Progenitor cell of endocrine pancreas (in vitro differentiated cells): ENCODE results near the gene POLR3K. TPM values are rescaled to one million over a fixed set of nuclear protein-coding genes. Genes with fewer than 3 reads are reported as not detected.
"Not testable (repeated sequence)": the region's sequence is repeated elsewhere in the genome, so short reads cannot be mapped to it uniquely, and the experiment has no call there.

Experiments
- DNase-seq: peaks from one replicate; pipeline ENCODE4 v3.0.0; 2021; ENCODE audit warnings: low spot score; ENCODE audit not compliant: unreplicated experiment
- H3K27ac Mint-ChIP-seq: 2 replicates; pipeline ENCODE4 v1.8.0; 2021; ENCODE audit warnings: mild to moderate bottlenecking, moderate library complexity, mixed read lengths
- H3K27me3 Mint-ChIP-seq: 2 replicates; pipeline ENCODE4 v1.8.0; 2021; ENCODE audit warnings: mixed read lengths
- H3K36me3 Mint-ChIP-seq: 2 replicates; pipeline ENCODE4 v1.8.0; 2022; ENCODE audit warnings: mixed read lengths; ENCODE audit not compliant: insufficient read depth
- H3K4me1 Mint-ChIP-seq: 2 replicates; pipeline ENCODE4 v1.8.0; 2021; ENCODE audit warnings: low read depth, mixed read lengths
- H3K4me3 Mint-ChIP-seq: 2 replicates; pipeline ENCODE4 v1.8.0; 2021; ENCODE audit warnings: low read depth, mild to moderate bottlenecking, moderate library complexity, mixed read lengths
- H3K9me3 Mint-ChIP-seq: 2 replicates; pipeline ENCODE4 v1.8.0; 2021; ENCODE audit warnings: low read depth, mixed read lengths
- total RNA-seq: library from RNA; stranded (reverse); gene quantifications from 2 replicates; pipeline ENCODE4 v1.2.1, GENCODE V29; 2021
- TF ChIP-seq, protein P1 (sequence below): fragments of 200-600 bp; sonication (generic); IDR thresholded peaks from one replicate; pipeline ENCODE4 v1.5.0; 2021; ENCODE audit warnings: antibody characterized with exemption, mild to moderate bottlenecking; ENCODE audit not compliant: unreplicated experiment

Gene POLR3K
- total RNA-seq, 1 donor from 2014 or later = 11.1 TPM

DNA sequence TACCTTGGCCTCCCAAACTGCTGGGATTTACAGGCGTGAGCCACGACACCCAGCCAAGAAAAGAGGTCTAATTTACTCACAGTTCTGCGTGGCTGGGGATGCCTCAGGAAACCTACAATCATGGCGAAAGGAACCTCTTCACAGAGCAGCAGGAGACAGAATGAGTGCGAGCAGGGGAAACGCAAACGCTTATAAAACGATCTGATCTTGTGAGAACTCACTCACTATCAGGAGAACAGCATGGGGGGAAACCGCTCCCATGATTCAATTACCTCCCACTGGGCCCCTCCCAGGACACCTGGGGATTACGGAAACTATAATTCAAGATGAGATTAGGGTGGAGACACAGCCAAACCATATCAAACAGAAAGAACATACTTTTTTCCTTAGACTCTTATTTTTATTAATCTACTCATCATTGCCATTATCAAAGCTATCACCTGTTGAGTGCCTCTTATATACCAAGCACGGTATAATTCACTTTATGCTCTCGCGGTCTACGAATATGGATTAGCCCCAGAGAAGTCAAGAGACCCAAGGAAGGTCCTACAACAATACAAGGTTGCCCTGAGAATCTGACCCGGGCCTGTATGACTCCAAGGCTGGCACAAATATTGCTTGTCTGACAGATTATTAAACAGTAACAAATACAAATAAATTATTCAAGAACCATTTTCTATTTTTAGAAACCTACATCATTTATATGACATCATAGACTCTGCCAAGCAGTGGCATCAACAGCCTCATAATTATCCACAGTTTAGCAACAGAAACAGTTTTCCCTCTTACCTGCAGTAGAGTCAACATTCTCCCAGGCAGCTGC, 2.4 kb downstream of the POLR3K start:
- DNase-seq = no peak
- H3K9me3 Mint-ChIP-seq = no peaks in the 10 kb centered on the region
- no peak overlapping the region for H3K27ac Mint-ChIP-seq
- TF ChIP-seq, protein P1, sequence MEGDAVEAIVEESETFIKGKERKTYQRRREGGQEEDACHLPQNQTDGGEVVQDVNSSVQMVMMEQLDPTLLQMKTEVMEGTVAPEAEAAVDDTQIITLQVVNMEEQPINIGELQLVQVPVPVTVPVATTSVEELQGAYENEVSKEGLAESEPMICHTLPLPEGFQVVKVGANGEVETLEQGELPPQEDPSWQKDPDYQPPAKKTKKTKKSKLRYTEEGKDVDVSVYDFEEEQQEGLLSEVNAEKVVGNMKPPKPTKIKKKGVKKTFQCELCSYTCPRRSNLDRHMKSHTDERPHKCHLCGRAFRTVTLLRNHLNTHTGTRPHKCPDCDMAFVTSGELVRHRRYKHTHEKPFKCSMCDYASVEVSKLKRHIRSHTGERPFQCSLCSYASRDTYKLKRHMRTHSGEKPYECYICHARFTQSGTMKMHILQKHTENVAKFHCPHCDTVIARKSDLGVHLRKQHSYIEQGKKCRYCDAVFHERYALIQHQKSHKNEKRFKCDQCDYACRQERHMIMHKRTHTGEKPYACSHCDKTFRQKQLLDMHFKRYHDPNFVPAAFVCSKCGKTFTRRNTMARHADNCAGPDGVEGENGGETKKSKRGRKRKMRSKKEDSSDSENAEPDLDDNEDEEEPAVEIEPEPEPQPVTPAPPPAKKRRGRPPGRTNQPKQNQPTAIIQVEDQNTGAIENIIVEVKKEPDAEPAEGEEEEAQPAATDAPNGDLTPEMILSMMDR = no peak
- H3K4me1 Mint-ChIP-seq = peaks cover 6% of the 10 kb centered on the region
- no peaks in the 10 kb centered on the region for H3K27me3 Mint-ChIP-seq
- peak overlapping the region; percentile 46 for H3K4me3 Mint-ChIP-seq
- peaks cover 15% of the 10 kb centered on the region for H3K36me3 Mint-ChIP-seq

DNA sequence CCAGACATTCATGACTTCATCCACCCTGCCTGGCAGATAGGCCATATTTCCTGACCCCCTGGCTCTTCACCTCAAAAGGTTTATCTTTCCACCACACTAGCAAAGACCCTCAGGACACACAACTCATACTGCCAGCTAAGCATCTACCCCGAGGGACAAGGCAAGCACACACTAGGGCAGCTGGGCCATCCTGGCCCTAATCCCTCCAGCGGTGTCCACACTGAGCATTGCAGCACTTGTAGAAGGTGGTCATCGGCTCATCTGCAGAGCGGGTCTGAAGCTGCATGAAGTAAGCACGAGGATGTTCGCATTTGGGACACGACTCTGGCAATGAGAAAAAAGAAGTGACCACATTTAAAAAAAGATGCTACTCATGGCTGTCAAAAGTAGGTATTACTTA, 6.2 kb downstream of the POLR3K start:
- H3K4me1 Mint-ChIP-seq = peaks cover 24% of the 10 kb centered on the region
- H3K36me3 Mint-ChIP-seq = peaks cover 33% of the 10 kb centered on the region
- TF ChIP-seq, protein P1 = no peak
- H3K27ac Mint-ChIP-seq = no peak overlapping the region
- H3K27me3 Mint-ChIP-seq = no peaks in the 10 kb centered on the region
- DNase-seq = no peak
- H3K4me3 Mint-ChIP-seq = no peak overlapping the region
- peaks cover 6% of the 10 kb centered on the region for H3K9me3 Mint-ChIP-seq

DNA sequence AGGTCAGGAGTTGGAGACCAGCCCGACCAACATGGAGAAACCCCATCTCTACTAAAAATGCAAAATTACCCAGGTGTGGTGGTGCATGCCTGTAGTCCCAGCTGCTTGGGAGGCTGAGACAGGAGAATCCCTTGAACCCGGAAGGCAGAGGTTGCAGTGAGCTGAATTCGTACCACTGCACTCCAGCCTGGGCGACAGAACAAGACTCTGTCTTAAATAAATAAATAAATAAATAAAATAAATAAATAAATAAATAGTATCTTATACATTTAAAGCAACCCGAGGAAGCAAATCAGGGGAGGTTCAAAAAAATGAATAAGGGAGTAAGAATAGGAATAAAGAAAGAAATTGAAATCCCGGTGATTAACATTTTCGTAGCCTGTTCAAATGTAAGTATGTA, 6.9 kb downstream of the POLR3K start:
- H3K9me3 Mint-ChIP-seq = peaks cover 12% of the 10 kb centered on the region
- not testable (repeated sequence) for H3K4me3 Mint-ChIP-seq, H3K27ac Mint-ChIP-seq, DNase-seq, H3K27me3 Mint-ChIP-seq
- peaks cover 38% of the 10 kb centered on the region for H3K36me3 Mint-ChIP-seq
- H3K4me1 Mint-ChIP-seq = peaks cover 24% of the 10 kb centered on the region

DNA sequence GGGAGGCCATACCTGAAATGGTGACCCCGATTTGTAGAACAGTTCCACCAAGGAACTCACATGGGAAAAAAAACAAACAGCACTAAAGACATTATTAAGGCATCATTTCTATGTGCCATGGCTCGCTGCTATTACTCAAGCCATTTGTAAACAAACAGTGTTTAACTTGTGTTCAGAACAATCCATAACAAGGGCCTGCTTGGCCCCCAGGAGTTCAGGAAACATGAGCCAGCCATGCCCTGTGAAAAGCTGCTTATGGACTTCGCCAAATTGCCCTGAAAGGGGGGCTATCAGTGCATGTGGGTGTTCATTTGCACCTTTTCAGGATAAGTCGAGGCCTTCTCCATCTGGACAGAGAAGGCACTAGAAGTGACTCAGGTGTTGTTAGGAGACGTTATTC, 8.0 kb downstream of the POLR3K start:
- H3K27ac Mint-ChIP-seq = peak overlapping the region; percentile 86
- no peak for DNase-seq
- no peaks in the 10 kb centered on the region for H3K27me3 Mint-ChIP-seq
- peaks cover 12% of the 10 kb centered on the region for H3K9me3 Mint-ChIP-seq
- H3K4me3 Mint-ChIP-seq = no peak overlapping the region
- H3K36me3 Mint-ChIP-seq = peaks cover 39% of the 10 kb centered on the region
- peaks cover 22% of the 10 kb centered on the region for H3K4me1 Mint-ChIP-seq
- TF ChIP-seq, protein P1 = no peak

DNA sequence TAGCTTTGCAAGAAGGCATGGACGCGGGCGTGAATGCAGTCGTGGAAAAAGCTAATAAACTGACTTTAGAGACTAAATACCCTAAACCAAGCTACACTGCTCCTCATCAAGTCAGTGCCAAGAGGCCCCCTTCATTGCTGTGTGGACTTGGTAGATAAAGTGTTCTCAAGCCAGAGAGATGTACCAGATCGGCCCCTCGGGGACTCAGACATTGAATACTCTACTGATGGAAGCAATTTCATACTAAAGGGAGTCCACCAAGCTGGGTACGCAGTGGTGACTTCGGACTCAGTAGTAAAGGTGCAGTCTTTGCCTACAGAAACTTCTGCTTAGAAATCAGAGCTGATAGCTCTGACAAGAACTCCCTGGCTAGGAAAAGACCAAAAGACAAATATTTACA, 8.8 kb downstream of the POLR3K start:
- H3K4me3 Mint-ChIP-seq = no peak overlapping the region
- DNase-seq = no peak
- H3K27ac Mint-ChIP-seq = peak overlapping the region; percentile 86
- peaks cover 37% of the 10 kb centered on the region for H3K36me3 Mint-ChIP-seq
- no peaks in the 10 kb centered on the region for H3K27me3 Mint-ChIP-seq
- TF ChIP-seq, protein P1 = no peak
- H3K4me1 Mint-ChIP-seq = peaks cover 22% of the 10 kb centered on the region
- peaks cover 12% of the 10 kb centered on the region for H3K9me3 Mint-ChIP-seq

DNA sequence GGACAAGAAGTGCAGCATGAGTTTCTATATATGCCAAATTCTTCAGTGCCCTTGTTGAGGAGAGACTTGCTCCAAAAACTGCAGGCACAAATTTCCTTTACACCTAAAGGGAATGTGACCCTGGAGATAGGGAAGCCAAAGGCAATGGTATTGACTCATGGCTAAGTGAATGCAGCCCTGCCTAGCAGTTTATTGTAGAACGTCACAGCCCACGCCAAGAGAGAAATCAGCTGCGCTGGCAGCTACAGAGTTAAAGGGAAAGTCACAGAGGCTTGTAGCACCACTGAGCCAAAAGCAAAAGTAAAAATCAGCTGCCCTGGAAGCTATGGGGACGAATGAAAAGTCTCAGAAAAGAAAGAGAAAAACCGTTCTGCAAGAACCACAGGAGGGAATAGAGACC, 10.1 kb downstream of the POLR3K start:
- H3K36me3 Mint-ChIP-seq = peaks cover 36% of the 10 kb centered on the region
- H3K27me3 Mint-ChIP-seq = no peaks in the 10 kb centered on the region
- peak overlapping the region; percentile 55 for H3K27ac Mint-ChIP-seq
- TF ChIP-seq, protein P1 = no peak
- no peak overlapping the region for H3K4me3 Mint-ChIP-seq
- peaks cover 22% of the 10 kb centered on the region for H3K4me1 Mint-ChIP-seq
- peaks cover 12% of the 10 kb centered on the region for H3K9me3 Mint-ChIP-seq
- no peak for DNase-seq
